ENCODE data around the gene SLC6A3. TPM values are rescaled to one million over a fixed set of nuclear protein-coding genes. Genes with fewer than 3 reads are reported as not detected.

SLC6A3 gene
- total and polyA plus RNA-seq, 2 donors (not counting 1 experiment from before 2014, with no cell fraction given): 0.01 to 0.15 TPM

DNA sequence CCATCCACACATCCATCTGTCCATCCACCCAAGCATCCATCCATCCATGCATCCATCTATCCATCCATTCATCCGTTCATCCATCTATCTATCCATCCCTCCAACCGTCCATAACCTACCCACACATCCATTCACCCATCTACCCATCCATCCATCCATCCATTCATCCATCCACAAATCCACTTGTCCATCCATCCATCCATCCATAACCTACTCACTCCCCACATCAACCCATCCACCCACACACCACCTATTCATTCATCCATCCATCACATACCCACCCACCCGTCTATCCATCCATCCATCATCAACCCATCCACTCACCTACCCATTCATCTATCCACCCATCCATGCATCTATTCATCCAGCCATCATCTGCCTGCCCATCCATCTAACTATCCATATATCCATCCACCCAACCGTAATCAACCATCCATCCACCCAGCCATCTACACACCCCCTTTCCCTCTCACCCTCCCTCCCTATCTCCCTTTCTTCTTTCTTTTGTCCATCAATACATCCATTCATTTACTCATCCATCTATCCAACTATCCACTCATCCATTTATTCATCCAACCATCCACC is 56.8 kb downstream of the SLC6A3 start:
- no peaks in the 10 kb centered on the region for H3K9me3 ChIP-seq (ENCODE audit: control extremely low read depth in 1 of 3, control insufficient read depth in 2 of 3, insufficient read depth in 1 of 3, low read length in 2 of 3)
- ATAC-seq (ENCODE audit: low read depth) (no peak), DNase-seq (no peak)
- H3K4me3 Mint-ChIP-seq: peak overlapping the region; percentile 2
- no peak overlapping the region for H3K4me2 ChIP-seq (replicated peaks; ENCODE audit: low read depth, low read length, poor library complexity, severe bottlenecking)
- H3K79me2 ChIP-seq (ENCODE audit: control insufficient read depth, insufficient read depth, low read length): no peaks in the 10 kb centered on the region
- intact Hi-C loops (cut with micrococcal nuclease): loop anchor here (5.0 to 10.0 kb wide), 2 partner anchors 206 to 414 kb away; partner anchors contain the start of gene NDUFS6
- peaks cover 13 to 18% of the 10 kb centered on the region in 2 donors for H3K4me1 ChIP-seq (ENCODE audit: control insufficient read depth in 2 of 2, insufficient read depth in 2 of 2, low read length in 2 of 2)
- H2AFZ ChIP-seq (ENCODE audit: insufficient read depth, low read depth, low read length, poor library complexity, severe bottlenecking): no peak overlapping the region
- peaks cover 16% of the 10 kb centered on the region for H3K27me3 Mint-ChIP-seq
- WGBS (ENCODE audit: insufficient coverage): 99% methylated on average over 4 of the region's 4 CpGs
- H3K27me3 ChIP-seq (replicated peaks in 1 of 4; ENCODE audit: control extremely low read depth in 1 of 4, control insufficient read depth in 3 of 4, insufficient read depth in 4 of 4, low read length in 3 of 4): peaks cover 0 to 15% (median 1%) of the 10 kb centered on the region in 4 experiments
- H3K9me3 Mint-ChIP-seq (ENCODE audit: insufficient read depth): no peaks in the 10 kb centered on the region
- H3K9ac ChIP-seq (ENCODE audit: low read length): no peak overlapping the region
- TF ChIP-seq, protein P1, sequence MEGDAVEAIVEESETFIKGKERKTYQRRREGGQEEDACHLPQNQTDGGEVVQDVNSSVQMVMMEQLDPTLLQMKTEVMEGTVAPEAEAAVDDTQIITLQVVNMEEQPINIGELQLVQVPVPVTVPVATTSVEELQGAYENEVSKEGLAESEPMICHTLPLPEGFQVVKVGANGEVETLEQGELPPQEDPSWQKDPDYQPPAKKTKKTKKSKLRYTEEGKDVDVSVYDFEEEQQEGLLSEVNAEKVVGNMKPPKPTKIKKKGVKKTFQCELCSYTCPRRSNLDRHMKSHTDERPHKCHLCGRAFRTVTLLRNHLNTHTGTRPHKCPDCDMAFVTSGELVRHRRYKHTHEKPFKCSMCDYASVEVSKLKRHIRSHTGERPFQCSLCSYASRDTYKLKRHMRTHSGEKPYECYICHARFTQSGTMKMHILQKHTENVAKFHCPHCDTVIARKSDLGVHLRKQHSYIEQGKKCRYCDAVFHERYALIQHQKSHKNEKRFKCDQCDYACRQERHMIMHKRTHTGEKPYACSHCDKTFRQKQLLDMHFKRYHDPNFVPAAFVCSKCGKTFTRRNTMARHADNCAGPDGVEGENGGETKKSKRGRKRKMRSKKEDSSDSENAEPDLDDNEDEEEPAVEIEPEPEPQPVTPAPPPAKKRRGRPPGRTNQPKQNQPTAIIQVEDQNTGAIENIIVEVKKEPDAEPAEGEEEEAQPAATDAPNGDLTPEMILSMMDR (IDR thresholded peaks at IDR 0.05): no peak
- no peak for TF ChIP-seq EZH2 (IDR thresholded peaks at IDR 0.05; ENCODE audit: borderline replicate concordance, insufficient read depth, low read depth, low read length, poor library complexity, severe bottlenecking)
- H4K20me1 ChIP-seq (ENCODE audit: control insufficient read depth, insufficient read depth, low read length, poor library complexity, severe bottlenecking): no peaks in the 10 kb centered on the region
- H3K4me3 ChIP-seq (ENCODE audit: control extremely low read depth in 1 of 5, extremely low read depth in 1 of 5, insufficient read depth in 1 of 5, low read depth in 2 of 5, low read length in 4 of 5): no peak overlapping the region
- peaks cover 21% of the 10 kb centered on the region for H3K4me1 Mint-ChIP-seq
- H3K27ac Mint-ChIP-seq: peak overlapping the region; percentile 3
- no peaks in the 10 kb centered on the region for H3K36me3 ChIP-seq (replicated peaks in 1 of 2; ENCODE audit: control extremely low read depth in 1 of 2, control insufficient read depth in 1 of 2, extremely low read depth in 1 of 2, insufficient read depth in 2 of 2, low read length in 1 of 2)
- ChIA-PET POLR2A (no interaction called here), CTCF (no interaction called here)
- H3K27ac ChIP-seq (ENCODE audit: low read length in 2 of 2): no peak overlapping the region

DNA sequence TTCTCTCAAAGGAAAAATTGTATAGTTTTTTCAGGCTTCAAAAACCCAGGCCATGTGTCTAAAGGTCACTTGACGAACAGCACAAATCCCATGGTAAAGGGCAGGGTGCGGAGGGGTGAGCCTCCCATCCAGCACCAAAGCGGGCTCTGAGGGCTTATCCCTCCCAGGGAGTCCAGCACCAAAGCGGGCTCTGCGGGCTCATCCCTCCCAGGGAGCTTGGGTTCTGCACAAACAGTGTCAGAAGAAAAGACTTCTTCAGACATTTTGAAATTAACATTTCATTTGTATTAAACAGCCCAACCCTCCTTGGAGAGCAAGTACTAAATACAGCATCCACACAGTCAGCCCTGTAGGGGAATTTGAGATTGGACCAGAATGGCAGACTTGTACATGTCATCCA is 57.4 kb downstream of the SLC6A3 start:
- no peaks in the 10 kb centered on the region for H3K36me3 ChIP-seq (replicated peaks in 1 of 2; ENCODE audit: control extremely low read depth in 1 of 2, control insufficient read depth in 1 of 2, extremely low read depth in 1 of 2, insufficient read depth in 2 of 2, low read length in 1 of 2)
- intact Hi-C loops (cut with micrococcal nuclease): loop anchor here (5.0 to 10.0 kb wide), 2 partner anchors 207 to 414 kb away; partner anchors contain the start of gene NDUFS6
- 96% methylated on average over 5 of the region's 5 CpGs for WGBS (ENCODE audit: insufficient coverage)

More for the DNA sequence above, 57.4 kb downstream of the SLC6A3 start:
- Mint-ChIP-seq H3K27ac (peak overlapping the region; percentile 100), H3K27me3 (peaks cover 16% of the 10 kb centered on the region), H3K4me1 (peaks cover 21% of the 10 kb centered on the region), H3K4me3 (peak overlapping the region; percentile 96), H3K9me3 (ENCODE audit: insufficient read depth) (no peaks in the 10 kb centered on the region)
- H3K9me3 ChIP-seq (ENCODE audit: control extremely low read depth in 1 of 3, control insufficient read depth in 2 of 3, insufficient read depth in 1 of 3, low read length in 2 of 3): no peaks in the 10 kb centered on the region
- peaks cover 13 to 18% of the 10 kb centered on the region in 2 donors for H3K4me1 ChIP-seq (ENCODE audit: control insufficient read depth in 2 of 2, insufficient read depth in 2 of 2, low read length in 2 of 2)
- H3K9ac ChIP-seq (ENCODE audit: low read length): no peak overlapping the region
- ChIA-PET CTCF (no interaction called here), POLR2A (interaction anchor here (3.4 kb wide), 1 partner anchor 43 kb away, joined by 26 read pairs; the partner anchor contains the start of gene CLPTM1L)
- no peak overlapping the region for H2AFZ ChIP-seq (ENCODE audit: insufficient read depth, low read depth, low read length, poor library complexity, severe bottlenecking)
- DNase-seq (no peak), ATAC-seq (ENCODE audit: low read depth) (no peak)
- H3K4me2 ChIP-seq (replicated peaks; ENCODE audit: low read depth, low read length, poor library complexity, severe bottlenecking): no peak overlapping the region
- no peaks in the 10 kb centered on the region for H3K79me2 ChIP-seq (ENCODE audit: control insufficient read depth, insufficient read depth, low read length)
- TF ChIP-seq, protein P1 (IDR thresholded peaks at IDR 0.05): no peak
- no peak for TF ChIP-seq EZH2 (IDR thresholded peaks at IDR 0.05; ENCODE audit: borderline replicate concordance, insufficient read depth, low read depth, low read length, poor library complexity, severe bottlenecking)
- H3K27me3 ChIP-seq (replicated peaks in 1 of 4; ENCODE audit: control extremely low read depth in 1 of 4, control insufficient read depth in 3 of 4, insufficient read depth in 4 of 4, low read length in 3 of 4): peaks cover 0 to 15% (median 1%) of the 10 kb centered on the region in 4 experiments
- no peak overlapping the region for H3K27ac ChIP-seq (ENCODE audit: low read length in 2 of 2)
- H3K4me3 ChIP-seq (ENCODE audit: control extremely low read depth in 1 of 5, extremely low read depth in 1 of 5, insufficient read depth in 1 of 5, low read depth in 2 of 5, low read length in 4 of 5): no peak overlapping the region
- no peaks in the 10 kb centered on the region for H4K20me1 ChIP-seq (ENCODE audit: control insufficient read depth, insufficient read depth, low read length, poor library complexity, severe bottlenecking)

All from B cell (primary cell).